HG03097 (cell line): ENCODE results near the gene ADCYAP1R1.

Experiments
- ATAC-seq: cut with Tn5 transposase; IDR thresholded peaks from one replicate; pipeline ENCODE4 v1.9.1; 2021; ENCODE audit not compliant: unreplicated experiment, low FRiP score

The ADCYAP1R1 gene

DNA sequence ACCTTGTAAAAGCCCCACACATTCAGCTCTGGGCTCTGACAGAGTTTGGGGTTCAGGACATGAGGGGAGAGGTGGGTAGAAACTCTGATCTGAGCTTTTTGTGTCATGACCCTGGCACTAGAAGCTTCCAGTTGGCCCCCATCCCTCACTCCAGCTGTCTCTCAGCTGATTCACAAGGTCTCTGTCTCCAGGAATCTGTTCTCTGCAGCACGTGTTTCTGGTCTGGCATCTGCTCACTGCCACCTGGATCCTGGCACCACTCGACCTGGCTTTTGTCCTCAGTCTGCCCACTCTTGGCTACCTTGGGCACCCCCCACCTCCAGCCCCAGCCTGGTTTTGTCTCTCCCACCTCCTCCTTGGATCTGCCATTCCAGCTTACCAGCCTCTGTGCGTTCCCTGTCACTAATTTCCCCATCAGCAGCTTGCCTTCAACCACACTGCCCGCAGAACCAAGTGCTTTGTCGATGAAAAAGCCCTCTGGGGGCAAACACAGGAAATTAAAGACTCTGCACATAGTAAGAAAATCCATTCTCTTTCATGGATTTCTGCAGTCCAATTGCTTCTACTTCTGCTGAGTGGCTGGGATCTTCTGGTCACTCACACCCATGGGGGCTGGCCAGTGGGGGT lies 18.3 kb upstream of the ADCYAP1R1 start:
- no peak for ATAC-seq

DNA sequence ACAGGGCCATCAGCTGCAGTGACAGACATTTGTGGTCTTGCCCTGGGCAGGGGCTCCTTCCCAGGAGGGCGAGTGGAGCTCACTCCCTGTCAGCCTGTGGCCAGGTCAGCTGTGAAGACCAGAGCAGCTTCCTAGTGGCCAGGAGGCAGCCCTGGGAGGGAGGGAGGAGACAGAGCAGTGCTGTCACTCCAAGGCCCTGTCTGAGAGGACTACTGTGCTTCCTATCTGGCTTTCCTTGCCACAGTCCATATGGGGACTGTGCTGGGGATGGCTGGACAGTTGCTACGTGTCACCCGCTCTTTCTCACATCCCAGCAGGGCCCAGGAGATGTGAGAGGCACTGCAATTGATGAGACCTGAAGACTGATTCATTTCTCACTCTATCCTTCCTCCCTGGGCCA lies 15.2 kb upstream of the ADCYAP1R1 start:
- ATAC-seq: no peak

DNA sequence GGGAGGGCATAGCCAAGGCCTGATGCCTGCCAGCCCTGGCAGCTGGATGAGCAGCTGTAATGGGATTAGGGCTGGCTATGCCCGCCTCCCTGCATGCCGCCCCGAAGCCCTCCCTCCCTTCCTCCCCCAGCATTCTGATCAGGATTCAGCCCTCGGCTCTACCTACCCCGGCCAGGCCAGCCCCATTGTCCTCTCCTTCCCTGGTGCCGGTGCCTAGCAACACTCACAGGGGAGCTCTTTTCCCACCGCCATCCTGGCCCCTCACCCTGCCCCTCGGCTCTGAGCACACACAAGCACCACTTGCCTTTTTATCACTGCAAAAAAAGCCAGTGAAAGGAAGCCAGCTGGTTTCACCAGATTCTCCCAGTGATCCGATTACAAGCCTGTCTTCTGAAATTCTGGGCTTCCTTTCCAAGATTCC lies 9.0 kb upstream of the ADCYAP1R1 start:
- ATAC-seq: no peak

DNA sequence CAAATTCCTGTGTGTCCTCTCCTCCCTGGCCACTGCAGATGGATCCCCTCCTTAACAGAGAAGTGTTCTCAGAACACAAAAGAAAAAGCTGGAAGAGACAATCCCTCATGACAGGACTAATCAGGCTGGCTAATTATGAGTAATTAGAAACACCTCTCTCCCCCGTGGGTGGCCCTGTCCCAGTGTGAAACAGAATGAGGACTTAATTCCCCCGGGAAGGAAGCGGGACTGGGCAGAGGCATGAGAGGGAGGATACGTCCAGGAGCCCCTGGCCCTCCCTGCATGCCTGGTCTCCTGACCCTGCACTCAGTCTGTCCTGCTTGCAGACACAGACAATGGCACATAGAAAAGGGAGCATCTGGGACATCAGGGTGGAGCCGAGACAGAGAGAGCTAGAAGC lies 7.6 kb upstream of the ADCYAP1R1 start:
- ATAC-seq: no peak

DNA sequence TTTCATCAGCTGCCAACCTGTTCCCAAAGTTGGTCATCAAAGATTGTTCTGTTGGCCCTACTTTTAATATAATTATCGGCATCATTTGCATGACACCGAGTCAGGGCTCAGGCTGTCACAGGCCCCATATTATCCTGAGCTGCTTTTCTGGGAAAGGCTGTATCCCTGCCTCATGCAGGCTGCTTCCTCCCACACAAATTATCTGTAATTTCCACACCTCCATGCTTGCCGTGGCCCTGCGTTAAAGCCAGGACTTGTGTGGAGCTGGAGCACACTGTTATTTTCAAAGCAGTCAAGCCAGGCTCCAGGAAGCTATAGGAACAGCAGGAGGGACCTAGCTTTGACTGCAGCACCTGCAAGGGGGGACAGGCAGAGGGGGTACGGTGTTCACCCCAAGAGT lies 5.4 kb upstream of the ADCYAP1R1 start:
- no peak for ATAC-seq

DNA sequence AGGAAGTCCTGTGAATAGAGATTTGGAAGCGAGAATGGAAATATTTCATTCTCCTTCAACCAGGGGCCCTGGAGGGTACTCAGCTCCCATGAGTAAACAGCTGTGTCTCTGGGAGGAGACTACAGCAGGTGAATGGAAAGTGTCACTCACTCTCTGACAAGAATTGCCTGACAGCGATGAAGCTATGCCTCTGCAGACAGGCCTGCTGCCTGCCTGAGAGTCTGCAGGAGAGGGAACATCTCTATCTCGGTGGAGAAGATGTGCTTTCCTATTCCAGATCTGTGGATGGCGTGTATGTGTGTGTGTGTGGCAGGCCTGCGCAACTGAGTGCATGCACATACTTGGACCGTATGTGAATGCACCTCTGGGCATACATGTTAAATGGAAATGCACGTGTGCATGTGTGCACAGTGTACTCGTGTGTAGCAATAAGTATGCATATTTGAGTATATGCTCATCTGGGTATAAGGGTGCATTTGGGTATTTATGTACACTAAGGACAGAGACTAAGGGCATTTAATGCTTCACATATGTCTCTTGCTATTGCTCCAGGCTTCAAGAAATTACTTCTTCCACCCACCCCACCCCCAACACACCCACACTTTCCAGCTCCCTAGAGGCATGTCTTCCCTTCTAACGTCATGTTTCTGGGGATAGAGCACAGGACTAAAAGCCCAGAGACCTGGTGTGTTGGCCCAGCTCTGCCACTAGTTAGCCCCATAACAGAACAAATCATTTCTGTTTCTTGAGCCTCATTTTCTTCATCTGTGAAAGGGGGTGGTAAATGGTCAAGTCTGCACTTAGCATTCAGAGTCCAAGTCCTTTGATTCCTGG lies 4.6 kb upstream of the ADCYAP1R1 start:
- no peak for ATAC-seq

DNA sequence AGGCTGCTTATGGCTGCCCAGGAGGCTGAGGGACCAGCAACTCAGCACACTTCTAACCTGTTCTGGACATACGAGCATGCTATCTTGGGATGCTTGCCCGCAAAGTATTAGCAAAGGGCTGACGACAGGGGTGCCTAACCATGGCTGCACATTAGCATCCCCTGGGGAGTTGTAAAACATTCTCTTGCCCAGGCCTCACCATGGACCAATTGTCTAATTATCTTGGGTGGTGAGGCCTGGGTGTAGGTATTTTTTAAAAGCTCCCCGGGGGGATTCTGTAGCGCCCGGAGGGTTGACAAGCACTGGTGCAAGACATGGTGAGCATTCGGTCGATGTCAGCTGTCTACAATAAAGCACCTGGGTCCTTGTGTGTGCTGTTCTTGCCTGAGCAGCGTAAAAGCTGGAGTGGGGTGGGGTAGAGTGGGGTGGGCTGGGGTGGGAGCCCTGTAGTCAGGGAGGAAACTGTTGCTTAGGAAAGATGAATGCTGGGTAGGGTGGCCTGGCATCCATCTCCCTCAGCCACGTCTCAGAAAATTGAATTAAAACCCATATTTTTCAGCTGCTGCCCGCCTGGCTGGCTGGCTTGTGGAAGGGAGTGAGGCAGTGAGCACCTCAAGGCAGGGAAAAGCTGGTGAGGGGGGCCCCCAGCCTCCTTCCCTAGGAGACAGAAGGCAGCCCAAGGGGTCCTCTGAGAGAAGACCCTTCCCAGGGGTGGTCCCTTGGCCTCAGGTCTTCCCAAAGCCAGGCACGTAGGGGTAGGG lies 2.9 kb upstream of the ADCYAP1R1 start:
- ATAC-seq: no peak

DNA sequence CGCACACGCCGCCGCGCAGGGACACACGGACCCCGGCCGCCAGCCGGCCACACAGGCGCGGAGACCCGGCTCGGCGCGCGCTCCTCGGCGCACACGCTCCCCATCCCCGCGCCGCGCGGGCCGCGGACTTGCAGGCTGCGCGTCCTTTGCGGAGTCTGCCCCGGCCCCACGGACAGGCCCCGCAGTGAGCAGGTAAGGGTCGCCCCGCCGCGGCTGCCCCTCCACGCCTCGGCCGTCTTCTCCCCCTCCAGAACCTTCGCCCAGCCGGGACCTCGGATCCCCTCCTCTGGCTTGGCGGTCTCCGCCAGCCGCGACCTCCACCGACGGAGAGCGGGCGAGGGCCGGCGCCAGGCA lies 356 bp downstream of the ADCYAP1R1 start:
- ATAC-seq: no peak

DNA sequence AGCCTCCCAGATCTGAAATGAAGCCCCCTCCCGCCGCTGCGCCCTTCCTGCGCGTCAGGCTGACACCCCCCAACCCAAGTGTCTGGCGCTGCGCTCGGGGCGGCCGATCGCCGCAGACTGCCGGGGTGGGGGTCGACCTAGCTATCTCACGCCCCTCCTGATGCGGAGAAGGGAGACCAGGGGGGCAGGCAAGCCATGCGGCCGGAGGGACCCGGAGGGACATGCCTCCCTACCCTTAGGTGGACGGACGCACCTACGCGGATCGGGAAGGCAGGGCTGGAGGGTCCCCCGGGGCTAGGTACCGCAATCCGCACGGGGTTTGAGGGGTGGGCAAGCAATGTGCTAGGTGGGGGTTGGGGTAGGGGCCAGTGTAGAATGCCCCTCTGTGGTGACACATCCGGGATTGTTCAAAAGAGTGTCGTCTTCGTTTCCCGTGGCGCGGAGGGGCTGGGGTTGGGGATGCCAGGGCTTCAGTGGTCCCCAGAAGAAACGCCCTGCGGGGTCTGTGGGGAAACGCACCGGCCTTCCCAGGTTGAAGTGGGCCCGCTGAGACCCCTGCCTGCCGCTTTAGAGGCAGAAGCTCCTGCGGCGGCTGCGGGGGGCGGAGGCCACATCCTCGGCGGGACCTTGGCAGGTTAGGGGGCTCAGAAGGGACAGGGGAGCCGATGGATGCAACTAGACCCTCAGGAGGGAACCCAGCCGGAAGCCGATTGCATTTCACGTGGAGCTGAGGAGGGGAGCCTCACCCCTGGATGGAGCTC lies 913 bp downstream of the ADCYAP1R1 start:
- no peak for ATAC-seq

DNA sequence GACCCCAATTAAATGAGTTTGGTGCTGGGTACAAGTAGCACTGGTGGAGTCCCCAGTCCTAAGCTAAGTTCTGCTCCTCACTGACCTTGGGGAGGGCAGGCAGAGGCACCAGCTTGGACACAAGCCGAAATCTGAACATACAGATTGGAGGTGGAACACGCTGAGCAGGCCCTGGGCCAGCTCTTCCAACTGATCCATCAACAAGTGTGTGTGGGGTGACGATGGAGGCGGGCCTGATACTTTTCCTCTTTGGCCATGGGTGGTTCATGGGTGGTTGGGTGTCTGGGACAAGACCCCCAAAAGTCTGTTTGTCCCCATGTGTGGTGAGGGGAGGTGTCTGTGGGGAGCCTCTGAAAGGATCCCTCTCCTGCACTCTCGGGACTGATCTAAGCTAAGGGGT lies 1.9 kb downstream of the ADCYAP1R1 start:
- no peak for ATAC-seq

DNA sequence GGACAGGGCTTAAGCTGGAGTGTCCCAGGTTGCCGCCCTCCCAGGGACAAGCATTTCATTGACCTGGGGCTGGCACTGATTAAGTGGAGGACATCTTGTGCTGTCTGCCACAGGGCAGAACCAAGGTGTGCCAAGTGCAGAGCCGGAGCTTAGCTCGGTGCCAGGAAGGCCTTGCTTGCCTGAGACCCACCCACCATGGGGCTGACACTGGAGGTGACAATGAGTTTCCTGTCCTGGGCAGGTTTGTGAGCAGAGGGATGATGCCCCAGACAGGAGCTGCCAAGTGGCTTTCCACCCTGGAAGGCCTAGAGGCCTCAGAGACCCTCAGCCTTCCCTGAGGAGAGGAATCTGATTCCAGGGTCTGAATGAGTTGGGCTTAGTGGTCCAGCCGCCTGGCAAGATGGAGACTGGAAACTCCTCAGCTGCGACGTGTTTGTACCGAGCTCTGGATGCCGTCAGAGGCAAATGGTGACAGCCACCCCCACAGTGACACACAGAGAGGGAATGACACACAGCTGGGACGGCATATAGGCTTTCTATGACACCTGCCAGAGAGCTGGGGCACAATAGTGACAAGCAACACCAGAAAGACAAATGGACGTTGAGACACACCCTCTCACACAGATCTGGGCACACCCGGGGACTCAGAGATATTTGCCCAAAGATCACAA lies 2.6 kb downstream of the ADCYAP1R1 start:
- no peak for ATAC-seq

DNA sequence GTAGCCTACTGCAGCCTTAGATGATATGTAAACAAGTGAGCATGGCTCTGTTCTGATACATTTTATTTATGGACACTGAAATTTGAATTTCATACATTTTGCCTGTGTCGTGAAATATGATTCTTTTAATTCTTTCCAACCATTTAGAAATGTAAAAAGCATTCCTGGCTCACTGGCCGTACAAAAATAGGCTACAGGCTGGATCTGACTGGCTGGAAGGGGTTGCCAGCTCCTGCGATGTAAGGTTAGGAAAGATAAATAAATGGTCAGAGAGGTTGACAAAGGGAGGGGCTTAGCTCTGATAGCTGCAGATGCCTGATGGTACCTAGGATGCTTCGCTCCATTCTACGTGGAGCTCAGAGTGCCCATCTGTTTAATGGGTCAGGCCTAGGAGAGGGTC lies 3.4 kb downstream of the ADCYAP1R1 start:
- ATAC-seq: no peak

DNA sequence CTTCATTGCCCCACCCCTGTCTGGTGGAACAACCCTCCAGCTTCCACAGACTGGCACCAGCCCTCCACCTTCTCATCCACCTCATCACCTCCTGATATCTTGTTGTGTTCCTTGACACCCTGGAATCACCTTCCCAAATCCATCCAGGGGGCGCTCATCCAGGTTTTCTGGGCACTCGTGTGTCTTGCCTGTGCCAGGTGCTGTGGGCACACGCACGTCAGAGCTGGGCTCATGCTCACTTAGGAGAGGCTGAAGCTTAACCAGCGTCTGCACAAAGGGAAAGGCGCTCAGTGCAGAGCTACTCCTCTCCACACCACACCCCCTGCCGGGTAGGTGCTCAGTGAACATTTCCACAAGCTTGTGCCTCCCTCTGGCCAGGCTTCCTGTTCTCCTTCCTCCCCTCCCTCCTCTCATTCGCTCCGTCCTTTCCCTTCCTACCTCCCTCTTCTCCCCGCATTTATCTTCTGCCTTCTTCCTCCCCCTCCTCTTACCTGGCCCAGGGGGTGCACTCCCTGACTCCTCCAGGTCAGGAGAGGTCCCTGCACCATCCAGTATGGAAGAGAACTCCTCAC lies 4.8 kb downstream of the ADCYAP1R1 start:
- no peak for ATAC-seq

DNA sequence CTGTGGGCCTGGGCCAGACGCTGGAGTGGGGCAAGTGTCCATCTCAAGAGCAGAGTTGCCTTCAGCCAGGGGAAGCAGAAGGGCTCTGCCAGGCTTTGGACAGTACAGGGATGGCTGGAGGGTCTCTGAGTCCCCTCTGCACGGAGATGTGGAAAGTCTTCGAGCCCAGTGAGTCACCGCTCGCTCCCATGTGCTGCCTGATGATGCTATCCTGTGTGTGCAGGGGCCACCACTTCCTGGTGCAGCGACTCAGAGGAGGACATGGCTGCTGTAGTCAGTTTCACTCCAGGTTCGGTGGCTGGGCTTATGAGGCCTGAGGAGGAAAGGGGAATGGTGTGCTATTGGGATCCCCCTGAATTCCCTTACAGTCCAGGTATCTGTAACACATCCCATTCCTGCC lies 6.0 kb downstream of the ADCYAP1R1 start:
- no peak for ATAC-seq

DNA sequence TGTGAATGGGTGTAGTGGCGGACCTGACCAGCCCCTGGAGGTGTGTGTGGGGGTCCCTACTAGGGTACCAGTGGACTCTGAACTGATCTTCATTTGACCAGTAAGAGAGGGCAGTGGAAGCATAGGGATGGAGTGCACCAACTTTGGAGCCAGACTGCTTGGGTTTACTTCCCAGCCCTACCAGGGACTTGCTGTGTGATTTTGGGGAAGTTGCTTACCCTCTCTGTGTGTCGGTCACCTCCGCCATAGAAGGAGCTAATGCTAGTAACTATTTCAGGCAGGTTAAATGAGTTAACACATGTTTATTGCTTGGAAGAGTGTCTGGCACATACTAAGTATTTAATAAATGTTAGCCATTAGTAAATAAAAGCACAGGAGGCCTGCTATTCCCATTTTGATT lies 6.6 kb downstream of the ADCYAP1R1 start:
- ATAC-seq: no peak

DNA sequence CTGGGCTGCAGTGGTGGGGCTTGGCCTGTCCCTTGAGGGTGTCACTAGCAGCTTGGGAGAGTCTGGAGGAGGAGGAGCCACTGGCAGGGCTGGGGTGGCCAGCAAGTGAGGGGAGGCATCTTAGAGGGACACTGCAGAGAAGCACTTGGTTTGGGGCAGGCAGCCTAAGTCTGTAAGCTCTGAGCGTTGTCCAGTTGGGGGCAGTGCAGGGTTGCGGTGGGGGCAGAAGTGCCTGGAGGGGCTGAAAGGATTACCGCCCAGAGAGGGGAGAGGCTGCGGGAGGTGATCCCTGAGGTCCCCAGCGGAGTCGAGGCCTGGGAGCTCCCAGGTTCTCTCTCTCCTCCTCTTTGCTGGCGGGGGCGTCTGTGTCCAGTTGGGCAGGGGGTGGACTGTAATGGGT lies 7.4 kb downstream of the ADCYAP1R1 start:
- no peak for ATAC-seq

DNA sequence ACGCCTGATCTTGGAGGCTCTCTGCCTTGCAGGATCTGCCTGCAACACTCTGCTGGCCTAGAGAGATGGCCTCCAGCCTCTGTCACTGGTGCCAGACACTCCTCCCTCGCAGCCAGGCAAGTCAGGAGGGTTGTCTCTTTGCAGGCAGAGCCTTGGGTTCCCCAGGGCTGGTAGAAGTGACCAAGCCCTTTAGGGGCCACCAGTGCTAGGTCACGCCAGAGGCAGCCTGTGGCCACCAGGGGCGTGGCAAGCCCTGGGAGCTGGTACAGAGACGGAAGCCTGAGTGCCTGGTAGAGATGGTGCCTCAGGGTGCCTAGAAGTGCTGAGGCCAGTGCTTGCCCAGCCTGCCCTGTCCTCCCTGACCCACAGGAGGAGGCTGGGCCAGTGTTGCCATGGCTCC lies 9.1 kb downstream of the ADCYAP1R1 start:
- no peak for ATAC-seq

DNA sequence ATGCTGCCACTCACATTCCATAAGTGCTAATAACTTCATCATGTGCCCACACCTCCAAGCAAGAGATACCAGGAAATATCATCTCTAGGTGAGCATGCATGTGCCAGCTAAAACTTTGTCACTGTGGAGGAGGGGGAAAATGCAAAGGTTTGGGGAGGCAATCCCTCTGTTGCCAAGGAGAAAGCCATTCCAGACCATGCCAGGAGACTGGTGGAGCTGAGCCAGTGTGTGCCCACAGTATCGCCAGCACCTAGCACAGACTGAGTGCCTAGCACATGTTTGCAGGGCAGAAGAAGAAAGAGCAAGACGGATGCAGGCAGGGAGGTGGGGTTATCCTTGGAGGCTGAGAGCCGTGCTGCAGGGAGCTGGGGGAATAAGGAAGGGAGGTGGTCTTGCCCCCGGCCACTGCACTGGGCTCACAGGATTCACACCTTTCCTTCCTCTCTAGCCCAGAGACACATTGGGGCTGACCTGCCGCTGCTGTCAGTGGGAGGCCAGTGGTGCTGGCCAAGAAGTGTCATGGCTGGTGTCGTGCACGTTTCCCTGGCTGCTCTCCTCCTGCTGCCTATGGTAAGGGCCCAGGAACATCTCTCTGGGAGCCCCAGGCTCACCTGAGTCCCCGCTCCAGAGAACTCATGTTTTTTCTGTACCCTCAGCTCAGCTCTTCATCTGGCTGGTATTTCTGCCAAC lies 10.8 kb downstream of the ADCYAP1R1 start:
- ATAC-seq: no peak

DNA sequence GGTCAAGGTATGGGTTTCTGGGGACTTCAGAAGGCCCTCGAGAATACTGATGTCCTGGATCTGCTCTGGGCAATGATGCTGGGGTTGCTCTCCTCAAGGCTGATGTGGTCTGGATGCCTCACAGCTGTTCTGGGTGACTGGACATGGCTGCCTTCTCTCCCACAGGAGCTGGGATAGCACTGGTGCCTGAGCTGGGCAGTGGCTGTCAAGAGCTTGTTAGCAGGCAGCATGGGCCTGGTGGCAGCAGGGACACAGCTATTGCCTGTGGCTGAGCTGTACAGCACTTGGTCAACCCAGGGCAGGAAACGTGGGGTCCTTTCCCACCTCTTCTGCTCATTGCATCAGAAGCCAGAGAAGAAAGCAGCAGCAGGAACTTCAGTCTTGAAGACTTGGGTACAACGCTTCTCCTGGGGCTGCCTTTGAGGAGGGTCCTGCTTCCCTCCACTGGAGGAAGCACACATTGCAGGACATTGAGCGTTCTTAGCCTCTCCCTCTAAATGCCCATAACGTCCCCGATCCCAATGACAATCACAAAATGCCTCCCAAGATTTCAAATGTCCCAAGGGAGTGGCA lies 13.0 kb downstream of the ADCYAP1R1 start:
- no peak for ATAC-seq
